GM18858 (cell line): ENCODE results near the gene PARD3B.

ENCODE experiments used
- ATAC-seq: cut with Tn5 transposase; IDR thresholded peaks from one replicate; pipeline ENCODE4 v1.9.1; 2021; ENCODE audit not compliant: unreplicated experiment

PARD3B gene

DNA sequence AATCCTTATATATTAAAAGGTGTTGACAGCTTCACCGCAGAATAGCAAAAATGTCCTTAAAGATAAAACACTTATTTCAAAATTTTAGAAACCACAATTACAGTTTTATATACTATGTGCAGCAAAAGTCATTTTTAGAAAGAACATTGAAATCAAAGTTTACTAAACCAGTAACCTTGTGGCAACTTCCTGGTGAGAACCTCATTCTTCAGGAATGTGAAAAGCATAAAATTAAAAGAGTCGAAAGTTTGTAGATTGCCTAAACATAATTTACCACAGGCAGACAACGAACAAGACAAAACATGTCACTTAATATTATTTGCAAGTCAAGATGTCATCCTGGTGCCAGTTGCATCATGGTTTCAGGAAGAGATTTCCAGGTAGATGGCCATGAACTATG, 1028.7 kb downstream of the PARD3B start:
- ATAC-seq, result no peak

DNA sequence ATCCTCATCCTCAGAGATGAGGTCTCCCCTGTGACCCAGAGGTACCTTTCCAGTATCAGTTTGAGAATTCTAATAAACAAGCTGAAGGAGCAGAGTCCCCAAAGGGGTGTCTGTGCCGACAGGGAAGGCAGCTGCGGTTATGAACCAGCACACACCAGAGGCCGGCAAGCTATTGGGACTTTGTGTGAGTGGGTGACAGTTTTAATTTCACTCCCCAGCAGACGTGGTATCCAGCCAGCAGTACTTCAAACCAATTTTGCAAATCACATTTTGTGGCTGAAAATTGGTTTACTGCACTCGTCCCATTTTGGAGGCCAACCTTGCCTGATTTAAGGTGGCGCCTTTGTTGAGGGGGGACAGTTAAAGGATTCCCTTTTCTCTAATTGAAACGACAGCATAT, 1034.1 kb downstream of the PARD3B start:
- ATAC-seq, result no peak

DNA sequence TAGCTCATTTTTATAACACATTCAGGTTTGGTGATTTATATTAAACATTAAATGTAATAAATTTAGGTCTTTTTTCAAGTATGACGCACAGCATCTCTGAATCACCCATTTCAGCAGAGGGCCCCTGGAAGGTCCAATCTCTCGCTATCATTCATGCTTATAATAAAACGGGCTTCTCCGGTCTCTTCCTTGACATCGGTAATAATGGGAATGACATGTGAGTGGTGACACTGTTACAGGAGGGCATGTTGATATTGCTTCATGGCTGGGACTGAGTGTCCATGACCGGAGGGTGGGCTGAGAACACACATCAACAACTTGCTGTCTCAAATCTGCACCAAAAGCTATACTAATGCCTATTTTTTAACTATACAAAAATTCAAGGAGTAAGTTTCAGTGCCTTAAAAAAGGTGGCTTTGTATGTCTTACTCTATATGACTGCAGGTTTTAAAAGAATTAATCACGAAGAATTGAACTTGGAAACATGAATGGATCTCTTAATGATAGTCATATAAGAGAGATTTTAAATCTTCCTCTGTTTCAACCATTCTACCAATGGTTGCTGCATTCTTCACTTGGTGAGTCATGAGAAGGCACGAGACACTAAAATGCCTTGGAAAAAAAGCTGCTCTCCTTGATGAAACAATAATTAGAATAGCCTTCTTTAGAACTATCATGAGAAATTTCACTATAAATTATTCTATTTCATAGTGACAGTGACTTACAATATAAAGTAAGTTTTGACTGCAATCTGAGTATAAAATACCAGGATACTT, 1035.1 kb downstream of the PARD3B start:
- no peak for ATAC-seq

DNA sequence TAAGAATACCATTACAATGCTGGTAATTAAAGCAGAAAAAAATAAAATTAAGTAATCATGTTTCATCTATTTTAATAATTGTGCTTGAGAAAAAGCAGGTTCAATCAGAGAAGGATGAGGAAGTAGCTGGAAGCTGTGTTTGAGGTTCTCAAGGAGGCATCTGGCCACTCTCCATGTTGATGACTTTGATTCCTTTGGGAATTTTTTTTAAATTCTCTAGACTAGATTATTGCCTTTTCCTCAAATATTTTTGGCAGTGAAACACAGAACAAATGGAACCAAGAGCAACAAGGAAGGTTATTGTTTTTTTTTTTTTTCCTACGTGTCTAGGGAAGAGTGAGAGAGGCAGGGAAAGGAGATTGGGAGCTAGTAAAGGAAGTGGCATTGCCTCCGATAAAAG, 1037.1 kb downstream of the PARD3B start:
- ATAC-seq, result no peak

DNA sequence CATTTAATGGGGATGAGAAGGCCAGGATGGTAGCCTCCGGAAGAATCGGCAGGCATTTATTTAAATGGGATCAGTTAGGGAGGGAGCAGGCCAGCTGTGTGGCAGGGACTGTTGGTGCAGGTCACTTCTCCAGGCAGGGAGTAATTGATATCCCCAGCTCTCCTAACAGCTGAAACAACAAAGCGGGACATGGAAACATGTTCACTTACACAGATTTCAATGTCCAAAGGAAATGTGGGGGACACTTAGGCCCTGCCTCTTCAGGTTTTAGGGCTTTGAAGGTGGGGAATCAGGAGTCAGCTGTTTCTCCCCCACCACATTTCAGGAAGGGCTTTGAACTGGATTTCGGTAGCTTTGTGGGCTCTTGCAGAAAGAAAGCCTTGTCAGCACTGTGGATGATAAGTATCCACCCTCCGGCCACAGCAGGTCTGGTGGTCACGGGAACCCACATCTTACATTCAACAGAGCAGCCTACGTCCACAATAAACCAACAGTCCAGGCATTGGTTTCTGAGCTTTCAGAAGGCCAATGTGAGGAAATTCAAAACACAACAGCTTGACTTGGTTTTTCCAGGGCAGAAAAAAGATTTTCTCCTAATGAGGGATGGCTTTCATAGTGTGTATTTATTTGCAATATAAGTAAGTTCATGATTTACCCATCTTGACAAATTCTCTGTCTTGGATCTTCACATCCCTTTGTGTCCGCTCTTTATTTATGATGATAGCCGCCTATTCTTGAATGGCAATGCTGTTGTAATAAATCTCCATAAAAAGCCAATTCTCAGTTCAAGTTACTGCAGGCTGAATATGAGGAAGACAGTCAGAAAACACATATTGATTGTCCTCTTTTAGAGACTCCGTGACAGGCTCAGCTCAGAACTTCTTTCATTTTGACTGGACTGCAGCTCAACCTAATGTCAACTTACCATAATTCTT, 1040.4 kb downstream of the PARD3B start:
- no peak for ATAC-seq

DNA sequence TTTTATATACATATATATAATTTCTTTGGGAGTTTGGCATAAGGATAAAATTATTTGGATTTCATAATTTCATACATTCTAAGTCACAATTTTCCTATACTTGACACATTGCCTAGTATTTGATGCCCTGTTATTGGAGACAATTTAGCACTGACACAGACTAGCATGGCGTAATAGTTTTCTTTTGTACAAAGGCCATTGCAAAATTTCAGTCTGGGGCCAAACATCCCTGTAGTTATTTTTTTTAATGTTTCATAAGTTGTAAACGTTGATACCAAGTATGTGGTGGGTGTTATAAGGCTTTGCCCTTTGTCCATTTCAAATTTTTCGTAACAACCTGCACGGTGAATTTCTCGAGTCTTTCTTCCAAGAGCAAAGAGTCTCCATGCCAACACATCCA, 1041.4 kb downstream of the PARD3B start:
- no peak for ATAC-seq

DNA sequence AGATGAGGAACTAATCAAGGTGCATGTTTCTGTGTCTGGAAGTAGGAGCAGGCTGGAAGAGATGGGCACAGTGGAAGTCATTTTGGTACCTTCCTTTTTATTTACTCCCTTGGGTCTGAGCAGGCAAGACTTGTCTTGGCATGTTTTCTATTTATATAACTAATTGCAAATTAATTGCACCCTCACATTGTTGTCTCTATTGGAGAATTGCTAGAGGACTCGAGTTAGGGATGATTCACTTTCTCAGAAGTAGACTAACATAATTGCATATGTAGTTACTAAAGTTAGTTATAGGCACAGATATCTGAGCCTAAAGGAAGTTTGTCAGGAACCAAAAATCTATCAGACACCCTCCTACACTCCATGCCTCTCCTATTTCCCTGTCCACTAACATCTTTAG, 1044.2 kb downstream of the PARD3B start:
- no peak for ATAC-seq

DNA sequence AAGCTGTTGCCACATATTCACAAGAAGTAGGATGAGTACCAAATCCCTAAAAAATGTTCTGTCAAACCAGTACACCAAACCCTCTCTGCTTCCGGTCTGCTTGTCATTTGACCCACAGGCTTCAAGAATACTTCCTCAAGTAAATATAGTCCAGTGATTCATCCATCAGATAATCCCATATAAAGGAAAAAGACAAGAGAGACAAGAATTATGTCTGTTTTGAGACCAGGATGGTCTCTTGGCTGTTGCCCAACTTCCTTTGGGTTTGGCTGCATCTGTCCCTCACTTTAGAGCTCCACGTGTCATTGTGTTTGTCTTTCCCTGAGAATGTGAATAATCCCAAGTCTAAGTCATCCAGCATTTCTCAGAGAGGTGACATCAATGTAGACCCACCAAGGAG, 1045.5 kb downstream of the PARD3B start:
- no peak for ATAC-seq

DNA sequence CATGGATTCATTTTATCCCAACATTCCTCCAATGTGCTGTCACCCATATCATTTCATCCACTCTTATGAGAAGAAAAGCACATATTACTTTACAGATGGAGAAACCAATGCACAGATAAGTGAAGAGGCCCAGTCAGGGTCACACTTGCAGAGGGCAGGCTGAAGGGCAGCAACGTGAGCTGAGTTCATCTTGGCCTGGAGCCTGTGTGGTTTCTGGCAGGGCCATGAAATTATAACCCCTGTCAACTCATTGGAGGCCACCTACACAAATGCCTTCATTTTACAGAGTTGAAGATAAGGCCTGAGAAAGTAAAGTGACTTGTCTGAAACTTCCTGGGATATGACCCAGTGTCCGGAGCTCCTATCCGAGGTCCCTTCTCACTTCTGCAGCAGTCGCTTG, 1048.6 kb downstream of the PARD3B start:
- ATAC-seq, result no peak

DNA sequence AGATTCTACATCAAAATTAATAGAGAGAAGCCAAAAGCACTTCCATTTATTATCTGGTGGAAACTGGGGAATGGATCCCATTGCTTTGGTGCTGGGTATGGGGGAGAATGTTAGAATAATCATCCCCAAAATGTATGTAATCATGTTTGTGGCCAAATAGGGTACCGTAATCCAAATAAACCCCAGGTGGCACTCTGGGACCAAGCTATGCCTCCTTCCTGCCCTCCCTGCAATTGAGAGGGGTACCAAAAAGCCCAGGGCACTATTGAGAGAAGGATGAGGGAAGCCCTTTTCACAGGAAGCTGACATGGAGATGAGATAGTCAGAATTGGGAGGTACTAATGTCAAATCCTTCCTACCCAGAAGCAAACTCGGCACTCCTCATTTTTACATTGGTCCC, 1051.3 kb downstream of the PARD3B start:
- no peak for ATAC-seq

DNA sequence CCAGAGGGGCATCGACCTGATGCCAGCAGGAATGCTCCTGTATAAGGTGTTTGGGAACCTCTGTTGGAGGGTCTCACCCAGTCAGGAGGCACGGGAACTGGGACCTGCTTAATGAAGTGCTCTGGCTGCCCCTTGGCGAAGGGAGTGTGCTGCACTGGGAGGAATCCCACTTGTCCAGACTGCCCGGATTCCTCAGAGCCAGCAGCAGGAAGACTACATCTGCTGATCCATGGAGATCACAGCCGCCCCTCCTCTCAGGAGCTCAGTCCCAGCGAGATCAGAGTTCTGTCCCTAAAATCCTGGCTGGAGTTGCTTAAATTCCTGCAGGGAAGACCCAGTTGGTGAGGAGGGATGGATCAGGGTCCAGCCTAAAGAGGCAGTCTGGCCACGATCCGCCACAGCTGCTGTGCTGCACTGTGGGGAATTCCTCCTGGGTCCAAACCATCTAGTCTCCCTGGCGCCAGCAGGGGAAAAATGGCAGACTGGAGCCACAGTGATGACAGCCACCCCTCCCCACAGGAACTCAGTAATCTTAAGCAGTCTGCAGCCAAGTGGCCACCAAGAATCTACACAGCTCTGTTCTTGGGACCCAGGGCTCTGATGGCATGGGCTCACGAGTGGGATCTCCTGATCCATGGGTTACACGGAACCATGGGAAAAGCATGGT, 1060.5 kb downstream of the PARD3B start:
- ATAC-seq, result no peak

DNA sequence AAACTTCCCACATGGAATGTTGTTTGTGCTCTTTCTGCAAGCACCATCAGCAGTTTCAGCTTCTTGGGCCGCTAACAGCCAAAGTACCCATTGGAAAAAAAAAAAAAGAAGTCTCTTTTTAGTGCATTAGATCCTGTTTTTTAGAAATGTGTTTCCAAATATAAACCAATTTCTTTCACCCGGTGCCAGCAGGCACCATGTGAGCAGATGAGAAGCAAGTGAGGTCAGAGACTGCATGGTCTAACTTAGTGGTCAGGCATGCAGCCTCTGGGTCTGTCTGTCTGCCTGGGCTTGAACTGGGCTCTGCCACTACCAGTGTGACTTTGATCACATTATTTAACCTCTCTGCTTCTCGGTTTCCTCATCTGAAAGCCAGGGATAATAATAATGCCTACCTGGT, 1061.9 kb downstream of the PARD3B start:
- no peak for ATAC-seq

DNA sequence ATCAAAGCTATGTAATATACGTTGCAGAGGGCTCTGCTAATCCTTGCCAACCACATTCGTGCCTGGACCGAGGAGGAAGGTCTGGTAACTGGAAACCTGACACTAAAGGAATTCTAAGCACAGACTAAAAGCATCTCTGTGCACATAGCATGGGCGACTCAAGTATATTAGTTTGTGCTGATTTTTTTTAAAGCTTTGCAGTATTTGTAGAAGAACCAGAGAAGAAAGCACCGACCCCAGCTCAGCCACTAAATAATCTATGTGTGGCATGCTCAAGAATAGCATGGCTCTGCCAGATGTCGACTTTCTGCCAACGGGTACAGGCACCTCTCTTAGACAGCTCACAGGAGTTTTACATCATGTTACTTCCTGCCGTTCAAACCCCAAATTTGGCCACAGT, 1063.8 kb downstream of the PARD3B start:
- ATAC-seq, result no peak

DNA sequence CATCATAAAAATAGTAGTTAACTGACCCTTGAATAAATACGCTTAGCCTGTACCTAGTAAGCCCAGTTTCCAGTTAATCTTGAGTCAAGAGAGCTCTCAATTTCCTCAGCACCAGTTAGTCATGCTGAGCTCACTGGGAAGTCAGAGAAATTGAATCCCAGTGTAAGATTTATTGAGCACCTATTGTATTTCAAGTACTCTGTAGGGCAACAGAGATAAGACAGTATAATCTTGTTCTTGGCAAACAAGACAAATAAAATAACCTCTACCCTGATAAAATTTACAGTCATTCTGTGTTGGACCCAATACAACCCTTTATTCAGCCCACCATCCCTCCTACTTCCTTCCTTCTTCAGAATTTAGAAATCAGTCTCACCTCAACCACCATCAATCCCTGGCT, 1065.2 kb downstream of the PARD3B start:
- no peak for ATAC-seq

DNA sequence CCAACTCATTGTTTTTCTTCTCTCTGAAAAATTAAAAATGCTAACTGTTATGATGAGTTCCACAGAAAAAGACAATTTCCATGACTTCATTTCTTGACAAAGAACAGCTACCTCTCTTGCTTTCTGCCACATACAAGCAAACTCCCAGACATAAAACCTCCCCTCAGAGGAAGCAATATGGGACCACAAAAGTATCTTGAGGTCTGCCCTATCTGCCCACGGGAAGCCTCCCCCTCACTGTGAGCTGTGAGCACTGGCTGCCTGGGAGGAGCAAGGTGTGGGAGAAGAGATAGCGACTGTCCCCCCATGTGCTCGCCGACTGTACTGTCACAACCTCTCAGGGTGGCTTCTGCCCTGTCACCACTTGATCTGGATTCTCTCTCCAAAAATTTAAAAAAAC, 1067.4 kb downstream of the PARD3B start:
- no peak for ATAC-seq

DNA sequence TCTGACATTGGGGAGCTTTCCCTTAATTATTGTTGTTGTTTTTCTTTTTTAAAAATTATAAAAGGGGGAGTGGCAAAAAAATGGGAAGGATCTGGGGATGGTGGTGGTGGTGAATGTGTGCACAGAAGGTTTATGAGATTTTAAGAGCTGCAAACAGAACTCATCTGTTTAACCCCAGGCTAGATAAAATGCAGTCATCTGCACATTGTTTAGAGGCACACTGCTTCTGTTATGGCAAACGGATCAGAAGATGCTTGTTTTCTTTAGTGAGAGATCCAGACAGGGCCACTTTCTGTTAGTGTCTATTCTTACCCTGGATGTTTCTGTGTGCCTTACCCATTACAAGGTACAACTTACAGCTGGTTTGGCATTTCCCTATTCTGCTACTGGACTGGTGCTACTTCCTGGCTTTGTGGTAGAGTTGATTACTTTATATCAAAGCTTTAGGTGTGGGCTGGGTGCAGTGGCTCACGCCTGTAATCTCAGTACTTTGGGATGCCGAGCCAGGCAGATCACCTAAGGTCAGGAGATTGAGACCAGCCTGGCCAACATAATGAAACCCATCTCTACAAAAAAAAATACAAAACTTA, 1068.8 kb downstream of the PARD3B start:
- ATAC-seq, result no peak

DNA sequence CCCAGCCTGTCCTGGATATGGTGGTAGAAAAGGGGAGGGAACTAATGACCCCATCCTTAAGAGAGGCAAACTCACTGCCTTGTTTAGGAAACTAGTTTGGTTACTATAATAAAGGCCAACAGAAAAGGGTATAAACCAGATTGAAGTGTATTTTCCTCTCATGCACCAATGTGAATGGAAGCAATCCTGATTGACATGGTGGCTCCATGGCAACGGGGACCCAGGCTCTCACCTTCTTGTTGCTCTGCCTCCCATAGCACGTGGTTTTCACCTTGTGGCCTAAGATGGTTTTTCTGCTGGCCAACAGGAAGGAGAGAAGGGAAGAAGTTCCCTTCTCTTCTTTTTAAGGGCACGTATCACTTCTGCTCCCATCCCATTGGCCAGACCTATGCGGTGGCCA, 1069.7 kb downstream of the PARD3B start:
- ATAC-seq, result no peak

DNA sequence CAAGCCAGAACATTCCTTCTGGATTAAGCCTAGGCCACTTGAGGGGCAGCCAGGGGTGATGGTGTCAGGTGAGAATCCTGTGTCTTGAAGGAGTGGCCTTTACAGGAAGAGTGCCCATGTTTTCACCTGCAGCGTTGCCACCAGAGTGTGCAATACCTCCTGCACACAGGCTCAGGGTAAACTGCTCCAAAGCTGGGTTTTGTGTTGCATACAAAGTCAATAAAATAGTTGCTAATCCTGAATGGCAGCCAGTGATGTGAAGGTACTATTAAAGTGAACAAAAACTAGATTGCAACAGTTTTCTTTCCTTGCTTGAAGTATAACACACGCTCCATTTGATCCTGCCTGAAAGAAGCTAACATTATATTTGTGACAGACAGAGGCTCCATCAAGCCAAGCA, 1072.6 kb downstream of the PARD3B start:
- ATAC-seq, result no peak

DNA sequence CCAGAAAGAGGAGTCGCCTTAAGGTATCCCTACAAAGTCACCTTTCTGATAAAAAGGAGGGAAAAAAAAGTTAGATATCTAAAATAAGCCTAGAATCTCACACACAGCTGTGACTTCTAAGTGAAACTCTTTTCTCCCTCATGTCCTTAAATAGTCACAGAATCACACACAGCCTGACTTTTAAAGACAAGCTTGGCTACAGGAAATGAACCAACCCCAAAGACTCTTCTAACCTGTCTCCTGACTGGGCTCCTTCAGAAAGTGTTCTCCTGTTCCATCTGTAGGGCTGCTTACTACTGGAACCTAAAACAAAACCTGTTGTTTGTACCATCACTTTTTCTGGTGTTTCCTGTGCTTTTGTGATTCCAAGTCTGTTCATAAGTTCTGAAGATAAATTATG, 1074.3 kb downstream of the PARD3B start:
- no peak for ATAC-seq

DNA sequence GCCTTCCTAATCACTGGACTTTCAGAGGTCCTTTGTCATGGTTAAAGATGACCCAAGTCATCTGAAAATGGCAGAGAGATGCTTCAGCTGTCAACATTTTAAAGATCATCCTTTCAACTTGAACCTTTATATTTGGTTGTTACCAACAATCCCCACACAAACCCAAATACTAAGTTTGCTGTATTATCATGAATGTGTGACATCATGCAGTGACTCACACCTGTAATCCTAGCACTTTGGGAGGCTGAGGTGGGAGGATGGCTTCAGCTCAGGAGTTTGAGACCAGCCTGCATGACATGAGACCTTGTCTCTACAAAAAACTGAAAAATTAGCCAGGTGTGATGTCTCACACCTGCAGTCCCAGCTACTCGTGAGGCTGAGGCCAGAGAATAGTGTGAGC, 1081.8 kb downstream of the PARD3B start:
- no peak for ATAC-seq

DNA sequence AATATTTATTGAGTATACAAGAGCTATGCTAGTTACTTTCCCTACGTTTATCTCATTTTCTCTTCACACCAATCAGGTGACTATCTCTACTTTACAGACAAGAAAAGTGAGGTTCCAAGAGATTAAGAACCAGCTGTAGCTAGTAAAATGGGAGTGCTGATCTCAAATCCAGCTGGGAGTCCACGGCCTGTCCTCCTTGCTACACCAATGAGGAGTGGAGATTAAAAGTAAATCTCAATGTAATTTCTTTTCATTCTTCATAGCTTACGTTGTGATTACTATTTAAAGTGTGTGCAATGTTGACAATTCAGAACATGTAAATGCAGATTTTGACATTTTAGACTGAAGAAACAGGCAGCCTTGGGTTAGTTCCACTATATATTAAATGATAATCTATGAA, 1083.1 kb downstream of the PARD3B start:
- no peak for ATAC-seq
